GM13976 (cell line): Measurements from ENCODE around the gene BFSP2.

Source experiments
- DNase-seq: peaks from one replicate; pipeline ENCODE4 v3.0.0; 2012; ENCODE audit warnings: low spot score
- CTCF ChIP-seq: IDR thresholded peaks from 2 replicates; pipeline ENCODE4 v1.5.1; 2012; ENCODE audit warnings: borderline replicate concordance, mild to moderate bottlenecking; ENCODE audit not compliant: insufficient read depth; ENCODE audit errors: extremely low read depth, missing control alignments, control extremely low read depth
- in situ Hi-C: fragments of 300-500 bp; cut with MboI; formaldehyde crosslinking; loops from one replicate; pipeline ENCODE4 v1.12.0; 2022; ENCODE audit warnings: low sequenced_read_pairs, mixed read lengths, inconsistent platforms; ENCODE audit not compliant: unreplicated experiment

The BFSP2 gene

DNA sequence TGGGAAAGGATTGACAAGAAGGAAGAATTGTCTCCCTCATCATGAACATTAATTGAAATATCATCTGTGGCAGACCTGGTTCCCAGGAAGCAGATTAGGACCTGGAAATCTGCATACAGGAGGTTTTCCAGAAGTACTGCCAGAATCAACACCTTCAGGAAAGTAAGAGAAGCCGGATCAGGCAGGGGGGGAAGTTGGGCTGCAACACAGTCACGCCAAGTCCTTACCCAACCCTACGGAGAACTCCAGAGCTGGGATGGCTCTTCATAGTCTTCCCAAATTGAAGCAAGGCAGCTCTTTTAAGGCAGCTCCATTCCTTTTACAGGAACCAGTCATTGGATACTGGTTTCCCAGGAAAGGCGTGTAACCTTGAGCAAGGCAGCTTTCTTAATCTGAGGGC, 35.2 kb upstream of the BFSP2 start:
- in situ Hi-C loops: no loop called here
- no peak for DNase-seq
- TF ChIP-seq CTCF: no peak

GRCh38 chr3:133366921-133367320, 32.9 kb upstream of the BFSP2 start:
- no peak for TF ChIP-seq CTCF
- DNase-seq: no peak
- in situ Hi-C loops: no loop called here

GRCh38 chr3:133367403-133367802, 32.5 kb upstream of the BFSP2 start:
- in situ Hi-C loops: no loop called here
- no peak for DNase-seq
- no peak for TF ChIP-seq CTCF

GRCh38 chr3:133367956-133368355, 31.9 kb upstream of the BFSP2 start:
- no peak for DNase-seq
- TF ChIP-seq CTCF: no peak
- in situ Hi-C loops: no loop called here

DNA sequence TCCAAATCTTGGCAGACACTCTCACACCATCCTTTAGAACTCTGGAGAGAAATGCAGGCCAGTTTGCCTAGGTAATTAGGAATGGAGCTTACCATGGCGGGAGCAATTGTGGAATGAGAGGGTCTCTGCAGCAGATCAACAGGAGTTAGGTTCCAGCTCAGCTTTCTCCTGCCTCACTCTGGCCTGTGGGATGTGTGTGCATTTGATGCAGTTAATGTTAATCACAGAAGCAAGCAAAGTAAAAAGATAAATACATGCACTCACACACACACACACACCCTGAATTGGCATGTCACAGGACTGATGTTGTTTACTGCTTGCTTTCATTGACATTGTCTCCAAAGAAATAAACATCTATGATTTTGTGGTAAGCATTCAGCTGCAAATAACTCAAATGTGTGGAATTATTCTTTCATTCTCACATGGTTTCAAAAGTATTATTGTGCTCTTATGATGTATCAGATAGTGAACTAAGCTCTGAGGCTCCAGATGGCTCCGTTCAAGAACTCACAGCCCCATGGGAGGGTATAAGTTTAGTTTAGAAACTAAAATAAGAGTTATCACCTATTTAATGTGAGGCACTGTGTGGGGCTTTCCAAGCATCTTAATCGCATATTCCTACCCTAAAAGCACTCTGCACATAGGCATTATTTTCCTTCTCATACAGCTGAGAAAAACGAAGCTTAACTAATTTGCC, 31.3 kb upstream of the BFSP2 start:
- TF ChIP-seq CTCF: no peak
- DNase-seq: no peak
- in situ Hi-C loops: no loop called here

GRCh38 chr3:133369068-133369440, 30.8 kb upstream of the BFSP2 start:
- TF ChIP-seq CTCF: no peak
- DNase-seq: no peak
- in situ Hi-C loops: no loop called here

DNA sequence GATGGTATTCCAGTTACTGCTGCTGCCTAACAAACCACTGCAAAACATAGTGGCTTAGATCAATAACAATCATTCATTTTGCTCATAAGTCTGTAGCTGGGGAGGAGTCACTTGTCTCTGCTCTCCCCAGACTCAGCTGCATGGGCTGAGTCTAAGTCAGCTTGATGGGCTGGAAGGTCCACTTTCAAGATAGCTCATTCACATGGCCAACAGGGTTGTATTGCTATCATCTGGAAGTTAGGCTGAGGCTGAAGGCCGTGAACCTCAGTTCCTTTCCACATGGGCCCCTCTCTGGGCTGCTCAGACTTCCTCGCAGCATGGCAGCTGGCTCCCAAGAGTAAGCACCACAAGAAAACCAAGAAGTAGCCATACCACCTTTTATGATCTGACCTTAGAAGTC, 28.7 kb upstream of the BFSP2 start:
- in situ Hi-C loops: no loop called here
- TF ChIP-seq CTCF: no peak
- DNase-seq: no peak
